Peyer's patch (tissue), 4 donors: Measurements from ENCODE around the gene NUP214.

Source experiments
- CTCF ChIP-seq, 6 experiments: fragments of 450-650 bp in 4 of 6; fragments of 200-600 bp in 2 of 6; sonication (generic) in 1 of 6; IDR thresholded peaks; one replicate each; pipeline ENCODE4 v1.5.1; 2017 to 2019; ENCODE audit warnings: antibody characterized with exemption in 6 of 6, mild to moderate bottlenecking in 3 of 6, moderate library complexity in 1 of 6
- POLR2A ChIP-seq, 2 donors: fragments of 450-650 bp; IDR thresholded peaks; one replicate each; pipeline ENCODE4 v1.5.1; 2017; ENCODE audit warnings: antibody characterized with exemption in 2 of 2, mild to moderate bottlenecking in 2 of 2, moderate library complexity in 2 of 2

- no peak for TF ChIP-seq CTCF (IDR thresholded peaks at IDR 0.05)
- TF ChIP-seq POLR2A (IDR thresholded peaks at IDR 0.05): no peak
Measured at GRCh38 chr9:131111854-131112311, 13.5 kb upstream of the NUP214 start.
